ENCODE results near the gene ZMAT2.

ZMAT2 gene

GRCh38 chr5:140672455-140673186 lies 27.6 kb upstream of the ZMAT2 start:
- in situ Hi-C loops (cut with HindIII; ENCODE audit: low sequenced_read_pairs), result no loop called here
- TF ChIP-seq, protein P1, sequence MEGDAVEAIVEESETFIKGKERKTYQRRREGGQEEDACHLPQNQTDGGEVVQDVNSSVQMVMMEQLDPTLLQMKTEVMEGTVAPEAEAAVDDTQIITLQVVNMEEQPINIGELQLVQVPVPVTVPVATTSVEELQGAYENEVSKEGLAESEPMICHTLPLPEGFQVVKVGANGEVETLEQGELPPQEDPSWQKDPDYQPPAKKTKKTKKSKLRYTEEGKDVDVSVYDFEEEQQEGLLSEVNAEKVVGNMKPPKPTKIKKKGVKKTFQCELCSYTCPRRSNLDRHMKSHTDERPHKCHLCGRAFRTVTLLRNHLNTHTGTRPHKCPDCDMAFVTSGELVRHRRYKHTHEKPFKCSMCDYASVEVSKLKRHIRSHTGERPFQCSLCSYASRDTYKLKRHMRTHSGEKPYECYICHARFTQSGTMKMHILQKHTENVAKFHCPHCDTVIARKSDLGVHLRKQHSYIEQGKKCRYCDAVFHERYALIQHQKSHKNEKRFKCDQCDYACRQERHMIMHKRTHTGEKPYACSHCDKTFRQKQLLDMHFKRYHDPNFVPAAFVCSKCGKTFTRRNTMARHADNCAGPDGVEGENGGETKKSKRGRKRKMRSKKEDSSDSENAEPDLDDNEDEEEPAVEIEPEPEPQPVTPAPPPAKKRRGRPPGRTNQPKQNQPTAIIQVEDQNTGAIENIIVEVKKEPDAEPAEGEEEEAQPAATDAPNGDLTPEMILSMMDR (IDR thresholded peaks at IDR 0.05; ENCODE audit: low read depth, low read length, missing control alignments), result no peak
- DNase-seq (ENCODE audit: low read depth), result no peak
- H3K4me3 ChIP-seq (ENCODE audit: low read depth, low read length), result no peak overlapping the region

DNA sequence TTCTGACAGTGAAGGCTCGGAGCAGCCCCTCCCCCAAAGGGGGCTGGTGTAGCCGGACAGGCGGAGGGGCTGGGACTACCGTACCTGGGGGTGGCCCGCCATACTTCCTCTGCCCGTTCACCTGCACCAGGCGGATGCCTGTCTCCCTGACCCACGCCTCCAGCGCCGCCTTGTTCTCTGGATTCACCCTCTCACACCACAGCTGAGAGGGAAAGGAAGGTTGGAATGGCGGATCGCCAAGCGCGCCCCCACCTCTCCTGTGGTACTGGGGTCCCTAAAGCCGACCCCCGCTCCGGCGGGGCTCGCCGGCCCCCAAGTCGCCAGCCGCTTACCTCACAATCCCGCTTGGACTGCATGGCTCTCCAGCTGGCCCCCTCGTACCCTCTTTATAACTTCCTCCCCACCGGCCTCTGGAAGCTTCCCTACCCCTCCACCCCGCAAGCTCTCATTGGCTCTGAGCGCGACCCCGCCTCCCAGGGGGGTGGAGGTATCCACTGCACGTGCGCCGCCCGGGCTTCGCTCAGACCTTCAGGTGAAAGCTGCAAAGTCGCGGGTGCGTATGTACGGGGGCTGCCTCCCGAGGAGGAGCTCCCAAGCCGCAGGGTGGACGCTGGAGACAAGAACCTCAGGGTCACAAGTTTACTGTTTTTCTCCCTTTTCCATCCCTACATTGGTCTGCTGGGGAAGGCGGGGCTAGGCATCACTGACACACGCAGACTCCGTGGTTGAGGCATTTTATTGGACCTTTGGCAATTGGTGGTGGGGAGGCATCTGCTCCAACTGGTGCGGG lies 26.9 kb upstream of the ZMAT2 start, which contains the start of gene DND1:
TSS of gene DND1 (minus strand) at position 390 of the 790 bp plus-strand sequence. CDS start at position 356, 34 bp downstream.
- no peak within 1 kb of the TSS for H3K4me3 ChIP-seq (ENCODE audit: low read depth, low read length)
- DNase-seq (ENCODE audit: low read depth), result no peak
- in situ Hi-C loops (cut with HindIII; ENCODE audit: low sequenced_read_pairs), result no loop called here
- TF ChIP-seq, protein P1 (IDR thresholded peaks at IDR 0.05; ENCODE audit: low read depth, low read length, missing control alignments), result no peak

DNA sequence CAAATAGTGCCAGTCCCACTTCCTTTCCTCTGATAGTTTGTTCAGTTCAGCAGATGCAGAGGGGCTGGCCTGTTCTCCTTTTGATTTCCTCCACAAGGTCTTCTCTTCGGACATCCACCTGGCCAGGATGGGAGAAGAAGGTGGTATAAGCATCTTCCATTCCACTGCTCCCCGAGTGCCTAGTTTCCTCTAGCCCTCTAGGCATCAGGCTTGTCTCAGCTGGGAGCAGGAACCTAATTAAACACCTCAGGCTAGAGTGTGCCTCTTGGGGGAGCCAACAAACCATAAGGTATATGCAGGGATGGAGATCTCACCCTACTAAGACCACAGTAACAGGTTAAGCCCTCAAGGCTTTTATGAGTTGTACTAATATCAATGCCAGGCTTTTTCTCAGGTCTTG lies 26.0 kb upstream of the ZMAT2 start:
- in situ Hi-C loops (cut with HindIII; ENCODE audit: low sequenced_read_pairs), result no loop called here
- H3K4me3 ChIP-seq (ENCODE audit: low read depth, low read length), result no peak overlapping the region
- TF ChIP-seq, protein P1 (IDR thresholded peaks at IDR 0.05; ENCODE audit: low read depth, low read length, missing control alignments), result no peak
- DNase-seq (ENCODE audit: low read depth), result no peak

DNA sequence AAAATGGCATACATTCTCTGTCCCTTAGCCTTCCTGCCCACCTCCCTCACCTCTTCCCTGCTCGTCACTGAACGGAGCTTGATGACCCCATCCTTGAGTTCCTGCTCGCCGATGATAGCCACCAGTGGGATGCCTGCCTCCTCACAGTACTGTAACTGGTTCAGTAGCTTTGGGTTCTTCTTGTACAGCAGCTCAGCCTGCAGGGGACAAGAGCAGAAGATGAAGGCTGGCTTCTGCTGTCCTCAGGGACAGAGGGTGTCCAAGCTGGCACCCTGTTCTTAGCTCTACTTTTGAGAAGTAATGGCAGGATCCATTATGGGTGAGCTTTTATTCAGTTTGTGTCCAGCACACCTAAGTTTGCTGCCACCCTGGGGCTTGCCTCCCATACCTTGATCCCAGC lies 25.6 kb upstream of the ZMAT2 start:
- H3K4me3 ChIP-seq (ENCODE audit: low read depth, low read length), result no peak overlapping the region
- in situ Hi-C loops (cut with HindIII; ENCODE audit: low sequenced_read_pairs), result no loop called here
- TF ChIP-seq, protein P1 (IDR thresholded peaks at IDR 0.05; ENCODE audit: low read depth, low read length, missing control alignments), result no peak
- DNase-seq (ENCODE audit: low read depth), result no peak

DNA sequence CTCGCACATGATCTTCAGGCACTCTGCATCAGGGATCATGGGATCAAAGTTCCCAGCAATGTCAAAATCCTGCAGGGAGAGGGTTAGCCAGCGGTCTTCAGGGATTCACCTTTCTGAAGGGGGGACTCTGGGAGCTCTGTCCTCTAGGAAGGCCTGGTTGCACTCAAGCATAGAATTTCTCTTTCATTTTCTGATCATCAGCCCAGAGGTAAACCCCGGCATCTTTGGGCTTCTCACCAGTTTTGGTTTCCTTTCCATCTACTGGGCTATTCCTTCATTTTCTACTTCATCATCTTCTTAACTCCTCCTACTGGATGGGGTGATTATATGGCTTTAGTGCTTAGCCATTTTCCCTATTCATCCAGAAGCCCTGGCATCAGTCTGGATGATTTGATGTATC lies 22.3 kb upstream of the ZMAT2 start:
- no peak for DNase-seq (ENCODE audit: low read depth)
- in situ Hi-C loops (cut with HindIII; ENCODE audit: low sequenced_read_pairs), result no loop called here
- H3K4me3 ChIP-seq (ENCODE audit: low read depth, low read length), result no peak overlapping the region
- TF ChIP-seq, protein P1 (IDR thresholded peaks at IDR 0.05; ENCODE audit: low read depth, low read length, missing control alignments), result no peak

- no peak for DNase-seq (ENCODE audit: low read depth)
- TF ChIP-seq, protein P1 (IDR thresholded peaks at IDR 0.05; ENCODE audit: low read depth, low read length, missing control alignments), result no peak
- in situ Hi-C loops (cut with HindIII; ENCODE audit: low sequenced_read_pairs), result no loop called here
- H3K4me3 ChIP-seq (ENCODE audit: low read depth, low read length), result no peak overlapping the region
Observed at GRCh38 chr5:140678993-140679392, 21.3 kb upstream of the ZMAT2 start.

Measured in astrocyte of the cerebellum (primary cell).